Gastroesophageal sphincter (tissue), 3 donors: Measurements from ENCODE around the gene SNRNP40.

Experiments
- POLR2A ChIP-seq, 2 donors: fragments of 450-650 bp; IDR thresholded peaks; one replicate each; pipeline ENCODE4 v1.6.1; 2017; ENCODE audit warnings: antibody characterized with exemption in 2 of 2, mild to moderate bottlenecking in 2 of 2, moderate library complexity in 1 of 2
- POLR2AphosphoS5 ChIP-seq: sonication (generic); formaldehyde crosslinking; IDR thresholded peaks from one replicate; pipeline ENCODE4 v1.6.1; 2017; ENCODE audit warnings: antibody characterized with exemption
- TF ChIP-seq, protein P1 (sequence below), 4 experiments: fragments of 200-600 bp in 2 of 4; fragments of 450-650 bp in 2 of 4; sonication (generic) in 1 of 4; IDR thresholded peaks; one replicate each; pipeline ENCODE4 v1.5.1; 2017 to 2019; ENCODE audit warnings: antibody characterized with exemption in 4 of 4, mild to moderate bottlenecking in 2 of 4, moderate library complexity in 2 of 4

- TF ChIP-seq, protein P1, sequence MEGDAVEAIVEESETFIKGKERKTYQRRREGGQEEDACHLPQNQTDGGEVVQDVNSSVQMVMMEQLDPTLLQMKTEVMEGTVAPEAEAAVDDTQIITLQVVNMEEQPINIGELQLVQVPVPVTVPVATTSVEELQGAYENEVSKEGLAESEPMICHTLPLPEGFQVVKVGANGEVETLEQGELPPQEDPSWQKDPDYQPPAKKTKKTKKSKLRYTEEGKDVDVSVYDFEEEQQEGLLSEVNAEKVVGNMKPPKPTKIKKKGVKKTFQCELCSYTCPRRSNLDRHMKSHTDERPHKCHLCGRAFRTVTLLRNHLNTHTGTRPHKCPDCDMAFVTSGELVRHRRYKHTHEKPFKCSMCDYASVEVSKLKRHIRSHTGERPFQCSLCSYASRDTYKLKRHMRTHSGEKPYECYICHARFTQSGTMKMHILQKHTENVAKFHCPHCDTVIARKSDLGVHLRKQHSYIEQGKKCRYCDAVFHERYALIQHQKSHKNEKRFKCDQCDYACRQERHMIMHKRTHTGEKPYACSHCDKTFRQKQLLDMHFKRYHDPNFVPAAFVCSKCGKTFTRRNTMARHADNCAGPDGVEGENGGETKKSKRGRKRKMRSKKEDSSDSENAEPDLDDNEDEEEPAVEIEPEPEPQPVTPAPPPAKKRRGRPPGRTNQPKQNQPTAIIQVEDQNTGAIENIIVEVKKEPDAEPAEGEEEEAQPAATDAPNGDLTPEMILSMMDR (IDR thresholded peaks at IDR 0.05) = no peak
- TF ChIP-seq POLR2AphosphoS5 (no peak), POLR2A (IDR thresholded peaks at IDR 0.05) (no peak)
Measured at GRCh38 chr1:31308036-31308435, 11.4 kb upstream of the SNRNP40 start.
